Left ventricle myocardium superior (tissue), 1 donor: ENCODE measurements around the gene LRRC3C. TPM values are rescaled to one million over a fixed set of nuclear protein-coding genes. Genes with fewer than 3 reads are reported as not detected.

Experiments
- ATAC-seq: fragments of 200-7000 bp; cut with Tn5 transposase; one replicate; pipeline ENCODE4 v1.9.1; 2020; ENCODE audit warnings: mild to moderate bottlenecking, moderate library complexity
- DNase-seq: peaks from one replicate; pipeline ENCODE4 v3.0.0-alpha.2; 2020
- intact Hi-C: fragments of 100-400 bp; cut with micrococcal nuclease; formaldehyde crosslinking; loops from one replicate; pipeline ENCODE4 v1.11.0; 2022
- total RNA-seq: library from RNA; stranded (reverse); fragmentation: NEBNext Ultra II Directional; extraction: Animal tissue kit (Norgen Biotek cat#: 25700); gene quantifications from one replicate; pipeline ENCODE4 v1.2.1, GENCODE V29; 2021
- donor health status: DM: no; HTN: yes; CAD: no; lungs with severe emphysema.

LRRC3C gene
- total RNA-seq, 1 donor from 2014 or later = not detected

- DNase-seq (no peak), ATAC-seq (no peak)
- intact Hi-C loops = no loop called here
Observed at GRCh38 chr17:39970157-39970692, 42.7 kb downstream of the LRRC3C start.

GRCh38 chr17:39971076-39971603, 43.6 kb downstream of the LRRC3C start:
- intact Hi-C loops = no loop called here
- ATAC-seq = no peak

GRCh38 chr17:39972271-39972670, 44.7 kb downstream of the LRRC3C start:
- DNase-seq = no peak
- intact Hi-C loops = no loop called here
- ATAC-seq = peak; percentile 54

More at GRCh38 chr17:39971076-39971603, 43.6 kb downstream of the LRRC3C start:
- DNase-seq = no peak

- no peak for DNase-seq
- no peak for ATAC-seq
- intact Hi-C loops = no loop called here
Observed at GRCh38 chr17:39973496-39973895, 46.0 kb downstream of the LRRC3C start.

GRCh38 chr17:39974433-39974832, 46.9 kb downstream of the LRRC3C start:
- no peak for ATAC-seq
- no peak for DNase-seq
- intact Hi-C loops = no loop called here

GRCh38 chr17:39975801-39976200, 48.3 kb downstream of the LRRC3C start:
- no peak for ATAC-seq
- intact Hi-C loops = no loop called here
- DNase-seq = no peak

GRCh38 chr17:39979016-39979670, 51.6 kb downstream of the LRRC3C start:
- DNase-seq (no peak), ATAC-seq (no peak)
- intact Hi-C loops = no loop called here

GRCh38 chr17:39979893-39980350, 52.4 kb downstream of the LRRC3C start:
- ATAC-seq (peak; percentile 26), DNase-seq (no peak)
- intact Hi-C loops = no loop called here

- peak; percentile 96 for ATAC-seq
- DNase-seq = peak; percentile 98
- intact Hi-C loops = no loop called here
Observed at GRCh38 chr17:39980351-39981206, 53.0 kb downstream of the LRRC3C start, which contains the start of gene PSMD3. Gene PSMD3, plus strand, starts transcription at chr17:39980807. Its CDS starts 164 bp downstream, at chr17:39980971.

GRCh38 chr17:39981207-39981741, 53.7 kb downstream of the LRRC3C start:
- intact Hi-C loops = no loop called here
- no peak for DNase-seq
- peak; percentile 2 for ATAC-seq

GRCh38 chr17:39981766-39982375, 54.3 kb downstream of the LRRC3C start:
- intact Hi-C loops = no loop called here
- DNase-seq (no peak), ATAC-seq (no peak)

GRCh38 chr17:39988206-39988810, 60.8 kb downstream of the LRRC3C start:
- DNase-seq = no peak
- ATAC-seq = no peak
- intact Hi-C loops = no loop called here

GRCh38 chr17:39994448-39994847, 66.9 kb downstream of the LRRC3C start:
- intact Hi-C loops = no loop called here
- ATAC-seq = no peak
- DNase-seq = no peak

Other genes with a start within 250 kb of the LRRC3C start
- 7.3 TPM for gene PGAP3, start 239.7 kb upstream of the LRRC3C start, total RNA-seq
- gene ERBB2, start 227.7 kb upstream of the LRRC3C start, total RNA-seq = 75.8 TPM
- gene MIEN1, start 197.2 kb upstream of the LRRC3C start, total RNA-seq = 49.3 TPM
- 5.1 TPM for gene GRB7, start 189.8 kb upstream of the LRRC3C start, total RNA-seq
- gene IKZF3, start 63.4 kb upstream of the LRRC3C start, total RNA-seq = 0.42 TPM
- not detected for gene ZPBP2, start 59.5 kb upstream of the LRRC3C start, total RNA-seq
- 2.6 TPM for gene GSDMB, start 9.1 kb upstream of the LRRC3C start, total RNA-seq
- 35.6 TPM for gene ORMDL3, start 131 bp upstream of the LRRC3C start, total RNA-seq
- 0.52 TPM for gene GSDMA, start 35.3 kb downstream of the LRRC3C start, total RNA-seq
- 83.4 TPM for gene PSMD3, start 53.1 kb downstream of the LRRC3C start, total RNA-seq
- not detected for gene CSF3, start 87.7 kb downstream of the LRRC3C start, total RNA-seq
- gene MED24, start 126.7 kb downstream of the LRRC3C start, total RNA-seq = 56.9 TPM
- gene THRA, start 135.2 kb downstream of the LRRC3C start, total RNA-seq = 98.1 TPM
- gene NR1D1, start 172.9 kb downstream of the LRRC3C start, total RNA-seq = 21.5 TPM
- gene MSL1, start 194.2 kb downstream of the LRRC3C start, total RNA-seq = 49.1 TPM
- 48.1 TPM for gene CASC3, start 212.8 kb downstream of the LRRC3C start, total RNA-seq
- gene RAPGEFL1, start 249.7 kb downstream of the LRRC3C start, total RNA-seq = 3.8 TPM